Daoy (cell line): ENCODE data around the gene PPP1R3G. TPM values are rescaled to one million over a fixed set of nuclear protein-coding genes. Genes with fewer than 3 reads are reported as not detected.
"Not testable (repeated sequence)": the region's sequence is repeated elsewhere in the genome, so short reads cannot be mapped to it uniquely, and the experiment has no call there.

Experiments
- DNase-seq: peaks from one replicate; pipeline ENCODE4 v3.0.0-alpha.2; 2015; ENCODE audit warnings: low read depth
- total RNA-seq: library from RNA; depleted of rRNA; stranded (reverse); fragments of >200 nt; shearing (Covaris generic); gene quantifications from 2 replicates; pipeline ENCODE4 v1.2.3, GENCODE V29; 2014; rRNA removed

The PPP1R3G gene
- total RNA-seq: 0.18 and 0.23 TPM in 2 replicates

DNA sequence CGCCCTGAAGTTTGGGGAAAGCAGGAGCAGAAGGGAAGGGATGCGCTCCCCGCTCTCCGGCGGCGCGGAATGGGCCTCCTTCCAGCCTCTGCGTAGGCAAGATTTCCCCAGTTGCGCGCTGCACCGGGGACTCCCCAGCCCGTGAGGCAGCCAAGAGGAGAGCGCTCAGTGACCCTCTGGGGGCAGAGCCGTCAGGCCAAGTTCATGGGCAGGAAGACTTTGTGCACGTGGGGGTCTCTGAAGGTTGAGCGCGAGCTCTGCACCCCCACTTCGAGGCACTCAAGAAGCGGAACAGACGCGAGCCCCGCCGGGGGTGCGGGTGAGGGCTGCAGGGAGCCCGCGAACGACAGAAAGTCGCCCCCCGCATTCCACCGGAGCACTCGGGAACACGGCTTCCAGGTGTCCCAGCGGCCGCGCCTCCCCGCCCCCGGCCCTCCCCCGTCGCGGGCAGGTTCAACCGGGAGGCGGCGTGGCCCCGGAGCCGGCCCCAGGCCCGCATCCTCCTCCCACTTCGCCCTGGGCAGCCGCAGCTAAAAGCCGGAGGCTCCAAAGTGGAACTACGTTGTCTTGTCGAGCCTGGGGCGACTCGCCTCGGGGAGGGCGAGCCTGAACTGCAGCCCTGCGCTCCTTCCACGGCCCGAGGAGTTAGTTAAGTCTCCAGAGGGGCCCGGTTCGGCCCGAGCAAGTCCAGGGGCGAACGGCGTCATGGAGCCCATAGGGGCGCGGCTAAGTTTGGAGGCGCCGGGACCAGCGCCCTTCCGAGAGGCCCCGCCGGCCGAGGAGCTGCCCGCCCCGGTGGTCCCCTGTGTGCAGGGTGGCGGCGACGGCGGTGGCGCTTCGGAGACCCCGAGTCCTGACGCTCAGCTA is at the start of gene PPP1R3G:
TSS of gene PPP1R3G (plus strand) at position 561 of the 867 bp plus-strand sequence. CDS start at position 706, 145 bp downstream.
- DNase-seq: peak; percentile 67

DNA sequence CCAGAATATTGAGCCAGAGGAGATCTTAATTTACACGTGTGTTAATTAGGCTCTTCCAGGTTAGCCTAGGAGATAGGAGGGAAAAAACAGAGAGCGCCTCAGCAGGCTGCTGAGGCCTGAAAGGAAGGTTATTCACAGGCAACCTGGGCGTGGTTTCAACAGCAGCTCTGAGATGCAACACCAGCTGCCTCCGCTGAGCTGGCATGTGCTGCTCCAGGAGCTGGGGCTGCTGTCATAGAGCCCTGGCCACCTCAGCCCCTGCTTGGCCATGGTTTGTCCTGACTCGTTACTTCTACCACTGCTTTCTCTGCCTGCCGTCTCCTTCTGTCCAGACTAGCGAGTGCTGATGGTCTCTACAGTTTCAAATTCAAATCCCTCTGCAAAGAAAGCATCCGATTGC is 48.9 kb upstream of the PPP1R3G start:
- DNase-seq: peak; percentile 63

DNA sequence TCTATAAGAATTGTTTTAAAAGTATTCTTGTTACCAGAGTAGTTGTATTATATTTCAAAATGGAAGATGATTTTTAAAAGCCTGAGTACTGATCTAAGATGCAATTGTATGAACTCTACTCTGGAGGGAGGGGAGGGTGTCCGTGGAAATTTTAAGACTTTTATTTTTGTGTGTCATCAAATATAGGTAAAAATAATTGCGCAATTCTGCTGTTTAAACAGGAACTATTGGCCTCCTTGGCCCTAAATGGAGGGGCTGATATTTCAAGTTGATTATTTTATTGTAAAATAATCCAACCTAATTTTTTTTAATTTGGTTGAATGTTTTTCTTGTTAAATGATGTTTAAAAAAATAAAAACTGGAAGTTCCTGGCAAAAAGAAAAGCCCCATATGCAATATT is 43.2 kb upstream of the PPP1R3G start:
- DNase-seq: no peak

DNA sequence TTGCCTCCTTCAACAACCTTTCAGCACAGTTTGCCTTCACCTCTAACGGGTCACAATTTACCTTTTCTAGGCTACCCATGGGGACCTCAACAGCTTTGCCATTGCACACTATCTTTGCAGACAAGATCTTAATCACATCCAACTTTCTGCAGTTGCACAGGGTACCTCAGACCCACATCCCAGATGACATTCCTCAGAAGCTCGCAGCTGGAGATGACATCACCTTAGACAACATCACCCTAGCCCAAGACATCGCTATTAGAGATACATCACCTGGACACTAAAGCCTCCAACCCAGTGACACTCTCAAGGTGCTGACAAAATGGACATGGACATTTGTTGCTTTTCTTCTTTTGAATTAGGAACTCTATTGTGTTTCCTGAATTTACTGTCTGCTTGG is 42.7 kb upstream of the PPP1R3G start:
- DNase-seq: no peak

DNA sequence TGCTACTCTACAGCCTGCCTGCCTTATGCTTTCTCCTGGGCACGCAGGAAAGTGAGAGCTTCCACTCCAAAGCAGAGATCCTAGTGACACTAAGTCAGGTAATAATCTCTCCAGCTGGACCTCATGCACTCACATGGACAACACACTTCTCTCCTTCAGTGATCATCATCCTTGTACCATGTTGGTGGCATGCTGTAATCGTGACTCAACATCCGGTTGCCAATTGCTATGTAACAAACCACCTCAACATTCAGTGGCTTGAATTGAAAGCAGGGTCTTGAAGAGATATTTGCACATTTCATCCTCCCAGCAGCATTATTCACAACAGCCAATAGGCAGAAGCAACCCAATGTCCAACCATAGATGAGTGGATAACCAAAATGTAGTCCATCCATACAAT is 40.3 kb upstream of the PPP1R3G start:
- DNase-seq: peak; percentile 71

- no peak for DNase-seq
These were observed 39.7 kb upstream of the PPP1R3G start for GRCh38 chr6:5045416-5045815.

DNA sequence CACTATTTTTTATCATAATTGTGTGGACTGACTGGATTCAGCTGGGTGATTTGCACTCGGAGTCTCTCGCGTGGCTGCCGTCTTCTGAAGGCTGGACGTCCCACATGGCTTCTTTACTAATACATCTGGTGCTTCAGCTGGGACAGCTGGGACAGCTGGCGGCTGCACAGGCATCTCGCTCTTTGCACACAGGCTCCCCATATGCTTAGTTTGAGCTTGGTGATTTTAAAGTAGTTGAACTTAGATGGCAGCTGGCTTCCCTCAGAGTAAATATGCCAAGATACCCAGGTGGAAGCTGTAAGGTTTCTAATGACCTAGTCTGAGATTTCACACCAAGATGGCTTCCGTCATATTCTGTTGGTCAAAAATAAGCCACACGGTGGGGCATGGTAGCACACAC is 38.7 kb upstream of the PPP1R3G start:
- no peak for DNase-seq

- DNase-seq: no peak
These were observed 35.1 kb upstream of the PPP1R3G start for GRCh38 chr6:5050009-5050408.

DNA sequence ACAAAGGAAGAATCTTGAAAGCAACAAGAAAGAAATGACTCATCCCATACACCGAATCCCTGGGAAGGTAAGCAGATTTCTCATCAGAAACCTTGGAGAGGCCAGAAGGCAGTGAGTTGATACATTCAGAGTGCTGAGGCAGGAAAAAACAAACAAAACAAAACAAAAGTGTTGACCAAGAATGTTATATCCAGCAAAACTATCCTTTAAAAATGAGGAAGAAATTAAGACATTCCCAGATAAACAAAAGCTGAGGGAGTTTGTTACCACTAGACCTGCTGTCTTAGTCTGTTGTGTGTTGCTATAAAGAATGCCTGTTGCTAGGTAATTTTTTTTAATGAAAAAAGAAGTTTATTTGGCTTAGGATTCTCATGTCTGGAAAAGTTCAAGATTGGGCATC is 33.7 kb upstream of the PPP1R3G start:
- no peak for DNase-seq

GRCh38 chr6:5053038-5053437 is 32.1 kb upstream of the PPP1R3G start:
- DNase-seq: no peak

DNA sequence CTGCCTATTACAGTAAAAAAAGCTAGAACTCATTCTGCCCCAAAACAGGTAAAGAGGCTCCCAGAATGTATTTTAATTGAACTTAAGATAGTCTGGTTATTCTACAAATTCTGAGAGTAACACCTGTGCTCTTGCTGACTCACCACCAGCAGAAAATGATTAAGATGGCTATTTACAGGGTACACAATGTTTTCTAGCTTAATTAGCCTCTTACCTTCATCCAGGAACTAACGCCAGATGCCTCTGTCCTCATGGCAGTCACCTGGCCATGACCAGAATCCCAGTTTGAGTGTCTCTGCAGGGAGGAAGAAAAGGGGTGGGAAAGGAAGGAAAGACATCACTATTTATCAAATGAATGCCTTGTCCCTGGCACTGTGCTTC is 31.3 kb upstream of the PPP1R3G start:
- no peak for DNase-seq

DNA sequence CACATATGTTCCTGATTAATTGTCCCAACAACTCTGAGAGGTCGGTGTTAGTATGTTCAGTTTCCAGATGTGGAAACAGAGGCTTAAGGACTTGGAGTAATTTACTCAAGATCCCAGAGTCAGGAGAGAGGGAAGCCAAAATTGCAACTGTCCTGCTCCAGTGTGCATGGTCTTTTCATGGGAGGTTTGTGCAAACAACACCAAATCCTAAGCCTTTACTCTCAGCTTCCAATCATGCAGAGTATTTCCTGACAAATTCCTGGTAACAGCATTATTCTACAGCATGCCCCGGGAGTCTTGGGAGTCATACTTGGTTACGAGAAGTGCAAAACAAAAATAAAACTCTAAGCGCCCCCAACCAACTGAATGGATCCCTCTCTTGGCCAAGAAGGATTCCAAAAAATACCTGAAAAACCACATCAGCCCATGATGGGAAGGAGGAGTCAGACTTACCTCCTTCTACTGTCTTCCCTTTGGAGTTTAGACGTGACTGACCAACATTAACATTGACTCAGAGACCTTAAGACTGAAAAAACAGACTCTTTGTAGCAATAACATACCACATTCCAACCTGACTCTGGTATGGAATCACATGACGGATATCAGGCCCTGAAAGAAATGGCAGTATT is 30.8 kb upstream of the PPP1R3G start:
- no peak for DNase-seq

DNA sequence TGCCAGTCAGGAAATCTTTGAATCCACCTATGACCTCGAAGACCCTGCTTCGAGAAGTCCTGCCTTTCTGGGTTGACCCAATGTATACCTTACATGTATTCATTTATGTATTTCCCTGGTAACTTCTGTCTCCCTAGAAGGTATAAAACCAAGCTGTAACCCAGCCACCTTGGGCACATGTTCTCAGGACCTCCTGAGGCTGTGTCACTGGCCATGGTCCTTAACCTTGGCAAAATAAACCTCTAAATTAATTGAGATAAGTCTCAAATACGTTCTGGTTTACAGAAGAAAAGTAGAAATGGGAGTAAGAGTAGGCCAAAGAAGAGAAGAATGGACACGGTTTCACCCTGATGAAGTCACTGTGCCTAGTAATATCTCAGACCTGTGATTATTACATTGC is 30.0 kb upstream of the PPP1R3G start:
- DNase-seq: no peak

- no peak for DNase-seq
These were observed 26.9 kb upstream of the PPP1R3G start for GRCh38 chr6:5058254-5058653.

DNA sequence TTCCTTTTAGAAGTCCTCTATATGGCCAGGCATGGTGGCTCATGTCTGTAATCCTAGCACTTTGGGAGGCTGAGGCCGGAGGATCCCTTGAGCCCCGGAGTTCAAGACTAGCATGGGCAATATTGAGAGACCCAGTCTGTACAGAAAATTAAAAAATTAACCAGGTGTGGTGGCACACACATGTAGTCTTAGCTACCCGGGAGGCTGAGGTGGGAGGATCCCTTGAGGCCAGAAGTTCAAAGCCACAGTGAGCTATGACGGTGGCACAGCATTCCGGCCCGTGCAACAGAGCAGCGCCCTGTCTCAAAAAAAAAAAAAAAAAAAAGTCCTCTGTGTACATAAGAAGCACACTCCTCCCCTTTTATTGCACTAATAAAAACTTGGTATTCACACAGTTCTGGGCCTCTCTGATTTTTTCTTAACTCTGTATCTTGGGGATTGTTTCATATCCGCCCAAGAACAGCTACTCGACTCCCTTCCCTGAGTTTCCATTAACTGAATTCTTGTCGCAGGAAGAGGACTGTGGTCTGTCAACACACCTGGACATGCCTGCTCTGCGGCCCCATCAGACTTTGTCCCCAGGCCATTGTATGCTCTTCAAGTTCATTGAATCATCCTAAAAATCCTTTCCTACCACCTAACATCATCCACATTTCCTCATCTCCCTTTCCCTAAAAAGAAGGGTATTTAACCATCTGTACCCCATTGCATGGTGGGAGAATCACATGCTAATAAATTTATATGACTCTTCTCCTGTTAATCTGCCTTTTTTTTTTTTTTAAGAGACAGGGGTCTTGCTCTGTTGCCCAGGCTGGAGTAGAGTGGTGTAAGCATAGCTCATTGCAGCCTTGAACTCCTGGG is 25.9 kb upstream of the PPP1R3G start:
- no peak for DNase-seq

DNA sequence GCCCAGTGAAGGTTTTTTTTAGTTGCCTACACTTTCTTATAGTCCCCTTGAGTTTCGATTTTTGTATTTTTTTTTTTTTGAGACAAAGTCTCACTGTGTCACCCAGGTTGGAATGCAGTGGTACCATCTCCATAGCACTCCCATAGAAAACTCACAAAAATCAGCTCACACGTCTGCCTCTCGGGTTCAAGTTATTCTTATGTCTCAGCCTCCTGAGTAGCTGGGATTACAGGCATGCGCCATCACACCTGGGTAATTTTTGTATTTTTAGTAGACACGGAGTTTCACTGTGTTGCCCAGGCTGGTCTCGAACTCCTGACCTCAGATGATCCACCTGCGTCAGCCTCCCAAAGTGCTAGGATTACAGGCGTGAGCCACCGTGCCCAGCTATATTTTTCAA is 24.7 kb upstream of the PPP1R3G start:
- DNase-seq: not testable (repeated sequence)

- no peak for DNase-seq
These were observed 24.0 kb upstream of the PPP1R3G start for GRCh38 chr6:5061152-5061551.

DNA sequence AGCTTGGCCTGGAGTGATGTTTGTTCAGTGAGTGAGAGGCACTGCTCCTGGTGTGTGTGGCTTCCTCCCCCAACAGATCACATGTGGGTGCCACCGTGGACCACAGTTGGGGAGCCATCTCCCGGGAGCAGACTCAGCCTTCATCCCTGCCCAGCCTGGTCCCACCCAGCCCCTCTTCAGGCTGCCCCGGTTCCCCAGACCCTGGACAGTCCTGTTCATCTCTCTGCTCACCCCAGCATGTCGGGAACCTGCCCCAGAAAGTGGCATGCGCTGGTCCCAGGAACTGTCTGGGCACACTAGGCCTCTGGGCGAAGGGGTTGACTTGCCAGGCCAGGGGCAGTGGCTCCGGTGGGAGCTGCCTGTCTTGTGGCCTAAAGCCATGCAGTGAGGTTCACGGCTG is 21.5 kb upstream of the PPP1R3G start:
- DNase-seq: no peak

- DNase-seq: no peak
These were observed 18.6 kb upstream of the PPP1R3G start for GRCh38 chr6:5066456-5067093.

DNA sequence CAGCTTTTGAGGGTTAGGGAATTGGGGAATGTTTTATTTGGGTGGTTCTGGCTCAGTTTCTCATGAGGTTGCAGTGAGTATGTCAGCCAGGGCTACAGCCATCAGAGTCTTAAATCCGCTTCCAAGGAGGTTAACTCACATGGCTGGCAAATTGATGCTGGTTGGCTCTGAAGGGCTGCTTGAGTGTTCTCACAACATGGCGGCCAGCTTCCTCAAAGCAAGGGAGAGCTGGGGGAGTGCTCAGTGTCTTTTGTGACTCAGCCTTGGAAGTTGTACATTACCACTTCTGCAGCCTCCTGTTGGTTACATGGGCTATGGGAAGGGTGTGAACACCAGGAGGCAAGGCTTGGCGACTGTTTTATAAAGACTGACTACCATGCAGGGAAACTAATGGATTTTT is 17.8 kb upstream of the PPP1R3G start:
- DNase-seq: no peak

- no peak for DNase-seq
These were observed 16.9 kb upstream of the PPP1R3G start for GRCh38 chr6:5068153-5068751.
